GM21423 (cell line): ENCODE data around the gene TSEN2.
"Not testable (repeated sequence)": the region's sequence is repeated elsewhere in the genome, so short reads cannot be mapped to it uniquely, and the experiment has no call there.

Source experiments
- ATAC-seq: cut with Tn5 transposase; IDR thresholded peaks from one replicate; pipeline ENCODE4 v1.9.1; 2021; ENCODE audit warnings: mild to moderate bottlenecking, moderate library complexity; ENCODE audit not compliant: unreplicated experiment

Gene TSEN2

DNA sequence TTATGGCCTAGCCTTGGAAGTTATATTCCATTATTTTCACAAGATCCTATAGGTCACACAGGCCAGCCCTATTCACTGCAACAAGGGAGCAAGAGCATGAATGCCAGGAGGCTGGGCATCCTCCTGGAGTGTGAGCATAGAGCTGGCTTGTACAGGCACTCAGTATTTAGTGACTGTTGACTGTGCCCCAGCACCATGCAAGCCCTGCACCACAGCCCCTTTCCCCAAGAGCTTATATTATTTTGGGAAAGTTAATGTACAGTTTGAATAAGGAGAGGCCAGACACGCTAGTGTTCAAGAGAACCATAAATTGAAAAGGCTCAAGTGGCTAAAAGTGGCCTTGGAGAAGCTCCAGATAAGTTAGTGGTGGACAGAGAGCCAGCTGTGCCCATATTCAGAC lies 32.3 kb upstream of the TSEN2 start:
- ATAC-seq: no peak

- no peak for ATAC-seq
Observed at GRCh38 chr3:12452361-12453330, 31.6 kb upstream of the TSEN2 start.

DNA sequence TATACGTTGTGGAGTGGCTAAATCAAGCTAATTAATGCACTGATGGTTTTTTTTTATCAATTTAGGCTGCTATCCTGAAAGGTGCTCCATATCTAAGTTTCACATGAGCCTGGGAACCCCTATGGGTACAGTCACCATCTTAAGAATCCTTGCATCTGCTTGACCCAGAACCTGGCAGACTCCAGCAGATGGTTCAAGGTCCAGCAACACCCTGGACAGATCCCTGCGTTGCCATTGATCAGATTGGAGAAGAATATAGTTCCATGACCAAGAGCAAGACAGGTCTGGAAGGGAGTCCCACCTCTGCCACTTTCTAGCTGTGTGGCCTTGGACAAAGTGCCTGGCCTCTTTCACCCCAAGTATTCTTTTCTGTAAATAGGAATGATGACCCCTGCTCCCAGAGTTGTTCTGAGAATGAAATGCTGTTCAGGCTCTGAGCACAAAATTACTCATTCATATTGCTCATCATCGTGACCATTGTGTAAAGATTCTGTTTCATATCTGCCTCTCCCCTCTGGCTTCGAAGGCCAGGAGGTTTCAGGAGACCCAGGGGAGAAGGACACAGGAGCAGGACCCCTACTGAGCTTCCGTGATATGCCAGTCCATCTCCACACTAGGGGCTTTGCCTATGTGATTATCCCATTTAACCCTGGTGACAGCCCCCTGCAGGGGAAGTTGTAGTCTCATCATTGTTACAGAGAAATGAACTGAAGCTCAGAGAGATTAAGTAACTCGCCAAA lies 30.0 kb upstream of the TSEN2 start:
- ATAC-seq: no peak

GRCh38 chr3:12454816-12455121 lies 29.5 kb upstream of the TSEN2 start:
- no peak for ATAC-seq

DNA sequence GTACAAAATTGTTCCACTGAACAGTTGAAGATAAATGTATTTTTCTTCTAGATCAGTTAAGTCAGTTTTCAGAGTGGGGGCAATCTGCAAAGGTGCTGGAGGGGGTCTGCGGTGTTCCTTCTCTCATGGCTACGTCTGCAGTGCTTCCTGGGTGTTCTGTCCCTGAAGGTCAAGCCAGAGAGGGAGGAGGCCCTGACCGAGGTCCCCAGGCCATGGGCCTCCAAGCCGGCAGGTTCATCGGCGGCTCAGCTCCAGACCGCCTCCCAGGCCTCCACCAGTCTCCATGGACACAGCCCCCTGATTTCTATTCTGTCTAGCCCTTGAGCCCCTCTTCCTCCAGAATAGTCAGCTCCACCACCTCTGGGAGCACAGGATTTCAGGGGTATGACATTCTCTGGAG lies 28.5 kb upstream of the TSEN2 start:
- no peak for ATAC-seq

GRCh38 chr3:12456441-12456840 lies 27.8 kb upstream of the TSEN2 start:
- ATAC-seq: no peak

- ATAC-seq: not testable (repeated sequence)
Observed at GRCh38 chr3:12457380-12457779, 26.9 kb upstream of the TSEN2 start.

DNA sequence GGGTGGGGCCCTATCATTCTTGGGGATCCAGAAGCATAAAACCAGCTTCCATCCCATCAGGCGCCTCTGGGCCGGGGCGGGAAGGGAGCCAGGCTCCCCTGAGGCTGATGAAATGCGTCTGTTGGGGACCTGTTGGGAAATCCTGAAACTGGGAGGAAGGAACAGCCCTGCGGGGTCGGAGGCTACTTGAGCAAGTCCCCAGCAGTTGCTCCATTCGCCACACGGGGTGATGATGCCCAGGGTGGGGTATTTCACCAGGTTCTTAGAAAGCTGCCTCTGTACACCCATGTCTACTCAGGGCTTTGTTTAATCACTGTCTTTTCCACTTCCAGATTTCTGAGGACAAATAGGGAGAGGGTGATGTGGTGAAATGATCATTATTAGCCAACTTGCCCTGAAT lies 25.4 kb upstream of the TSEN2 start:
- no peak for ATAC-seq

DNA sequence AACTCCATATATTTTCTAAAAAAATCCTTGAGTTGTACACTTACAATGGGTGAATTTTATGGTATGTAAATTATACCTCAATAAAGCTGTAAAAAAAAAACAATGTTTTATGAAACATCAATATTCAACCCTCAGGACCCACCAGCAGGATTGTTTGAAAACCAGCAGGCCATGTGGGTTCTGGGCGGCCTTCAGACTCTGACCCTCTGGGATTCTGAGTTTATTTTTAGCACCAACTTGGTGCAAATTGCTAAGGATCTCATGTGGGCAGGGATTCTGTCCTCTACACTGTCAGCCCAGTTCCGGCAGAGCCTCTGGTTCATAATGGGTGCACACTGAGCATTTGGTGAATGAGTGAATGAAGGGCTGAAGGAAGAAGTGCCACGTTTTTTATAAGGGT lies 24.2 kb upstream of the TSEN2 start:
- no peak for ATAC-seq

- no peak for ATAC-seq
Observed at GRCh38 chr3:12461097-12461649, 23.1 kb upstream of the TSEN2 start.

GRCh38 chr3:12462159-12462947 lies 21.9 kb upstream of the TSEN2 start:
- ATAC-seq: no peak

- no peak for ATAC-seq
Observed at GRCh38 chr3:12463686-12464085, 20.6 kb upstream of the TSEN2 start.

GRCh38 chr3:12464181-12464580 lies 20.1 kb upstream of the TSEN2 start:
- no peak for ATAC-seq

GRCh38 chr3:12465151-12465835 lies 19.0 kb upstream of the TSEN2 start:
- no peak for ATAC-seq

GRCh38 chr3:12465836-12466225 lies 18.4 kb upstream of the TSEN2 start:
- ATAC-seq: no peak

- ATAC-seq: no peak
Observed at GRCh38 chr3:12467746-12468145, 16.5 kb upstream of the TSEN2 start.

GRCh38 chr3:12468276-12468675 lies 16.0 kb upstream of the TSEN2 start:
- no peak for ATAC-seq

GRCh38 chr3:12468757-12469156 lies 15.5 kb upstream of the TSEN2 start:
- no peak for ATAC-seq

GRCh38 chr3:12469222-12469621 lies 15.1 kb upstream of the TSEN2 start:
- ATAC-seq: not testable (repeated sequence)

GRCh38 chr3:12470111-12470510 lies 14.2 kb upstream of the TSEN2 start:
- ATAC-seq: no peak

DNA sequence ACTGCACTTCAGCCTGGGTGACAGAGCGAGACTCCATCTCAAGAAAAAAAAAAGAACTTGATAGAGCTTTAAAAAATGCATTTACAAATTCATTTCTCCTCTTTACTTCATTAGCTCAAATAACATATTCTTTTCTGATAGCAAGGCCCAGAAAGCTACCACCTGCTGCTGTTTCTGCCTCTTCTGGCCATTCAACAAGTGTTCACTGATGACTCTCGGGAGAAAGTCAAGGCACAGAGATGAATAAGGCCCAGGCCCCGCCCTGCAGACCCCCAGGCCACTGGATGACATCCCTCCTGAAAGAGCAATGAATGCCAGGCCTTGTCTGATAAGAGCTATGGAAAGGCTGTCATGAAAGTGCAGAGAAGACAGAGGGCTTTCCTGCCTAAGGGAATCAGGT lies 13.6 kb upstream of the TSEN2 start:
- ATAC-seq: no peak
